Gastroesophageal sphincter (tissue), 3 donors: ENCODE data around the gene CPVL.

Experiments
- EP300 ChIP-seq: sonication (generic); formaldehyde crosslinking; IDR thresholded peaks from one replicate; pipeline ENCODE4 v1.6.1; 2017; ENCODE audit warnings: antibody characterized with exemption, mild to moderate bottlenecking
- POLR2A ChIP-seq, 2 donors: fragments of 450-650 bp; IDR thresholded peaks; one replicate each; pipeline ENCODE4 v1.6.1; 2017; ENCODE audit warnings: antibody characterized with exemption in 2 of 2, mild to moderate bottlenecking in 2 of 2, moderate library complexity in 1 of 2
- POLR2AphosphoS5 ChIP-seq: sonication (generic); formaldehyde crosslinking; IDR thresholded peaks from one replicate; pipeline ENCODE4 v1.6.1; 2017; ENCODE audit warnings: antibody characterized with exemption
- TF ChIP-seq, protein P1 (sequence below), 4 experiments: fragments of 200-600 bp in 2 of 4; fragments of 450-650 bp in 2 of 4; sonication (generic) in 1 of 4; IDR thresholded peaks; one replicate each; pipeline ENCODE4 v1.5.1; 2017 to 2019; ENCODE audit warnings: antibody characterized with exemption in 4 of 4, mild to moderate bottlenecking in 2 of 4, moderate library complexity in 2 of 4

DNA sequence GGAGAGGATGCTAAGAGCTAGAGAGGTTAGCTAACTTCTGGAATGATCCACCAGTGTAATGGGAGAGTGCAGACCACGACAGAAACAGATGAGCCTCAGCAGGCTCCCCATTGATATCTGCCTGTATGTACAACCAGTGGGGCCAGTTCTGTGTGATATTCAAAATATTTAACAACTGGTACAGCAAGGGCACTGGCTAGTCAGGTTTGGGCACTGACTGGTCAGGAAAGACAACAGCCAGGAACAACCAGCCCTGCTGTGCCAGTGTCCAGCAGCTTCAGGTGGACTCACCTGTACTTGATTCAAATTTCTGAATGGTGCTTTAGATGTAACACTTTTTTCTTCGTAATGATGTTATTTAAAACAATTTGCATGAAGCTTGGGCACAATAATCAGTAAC is 182.3 kb downstream of the CPVL start:
- TF ChIP-seq, protein P1, sequence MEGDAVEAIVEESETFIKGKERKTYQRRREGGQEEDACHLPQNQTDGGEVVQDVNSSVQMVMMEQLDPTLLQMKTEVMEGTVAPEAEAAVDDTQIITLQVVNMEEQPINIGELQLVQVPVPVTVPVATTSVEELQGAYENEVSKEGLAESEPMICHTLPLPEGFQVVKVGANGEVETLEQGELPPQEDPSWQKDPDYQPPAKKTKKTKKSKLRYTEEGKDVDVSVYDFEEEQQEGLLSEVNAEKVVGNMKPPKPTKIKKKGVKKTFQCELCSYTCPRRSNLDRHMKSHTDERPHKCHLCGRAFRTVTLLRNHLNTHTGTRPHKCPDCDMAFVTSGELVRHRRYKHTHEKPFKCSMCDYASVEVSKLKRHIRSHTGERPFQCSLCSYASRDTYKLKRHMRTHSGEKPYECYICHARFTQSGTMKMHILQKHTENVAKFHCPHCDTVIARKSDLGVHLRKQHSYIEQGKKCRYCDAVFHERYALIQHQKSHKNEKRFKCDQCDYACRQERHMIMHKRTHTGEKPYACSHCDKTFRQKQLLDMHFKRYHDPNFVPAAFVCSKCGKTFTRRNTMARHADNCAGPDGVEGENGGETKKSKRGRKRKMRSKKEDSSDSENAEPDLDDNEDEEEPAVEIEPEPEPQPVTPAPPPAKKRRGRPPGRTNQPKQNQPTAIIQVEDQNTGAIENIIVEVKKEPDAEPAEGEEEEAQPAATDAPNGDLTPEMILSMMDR (IDR thresholded peaks at IDR 0.05) = no peak
- TF ChIP-seq POLR2A (IDR thresholded peaks at IDR 0.05) (no peak), POLR2AphosphoS5 (no peak), EP300 (no peak)
